ENCODE measurements around the gene DNMT1. TPM values are rescaled to one million over a fixed set of nuclear protein-coding genes. Genes with fewer than 3 reads are reported as not detected.

DNMT1 gene
- total RNA-seq, 1 experiment from 2014 or later, result 133 TPM

- Mint-ChIP-seq H3K4me1 (ENCODE audit: low read depth, unreplicated experiment) (no peaks in the 10 kb centered on the region), H3K36me3 (ENCODE audit: insufficient read depth, unreplicated experiment) (peaks cover 8% of the 10 kb centered on the region), H3K9me3 (ENCODE audit: low read depth, unreplicated experiment) (no peaks in the 10 kb centered on the region), H3K4me3 (ENCODE audit: low read depth, unreplicated experiment) (no peak overlapping the region), H3K27ac (ENCODE audit: unreplicated experiment) (no peak overlapping the region), H3K27me3 (ENCODE audit: unreplicated experiment) (no peaks in the 10 kb centered on the region)
- no peak for DNase-seq
- intact Hi-C loops (cut with micrococcal nuclease; ENCODE audit: unreplicated experiment), result no loop called here
- TF ChIP-seq, protein P1, sequence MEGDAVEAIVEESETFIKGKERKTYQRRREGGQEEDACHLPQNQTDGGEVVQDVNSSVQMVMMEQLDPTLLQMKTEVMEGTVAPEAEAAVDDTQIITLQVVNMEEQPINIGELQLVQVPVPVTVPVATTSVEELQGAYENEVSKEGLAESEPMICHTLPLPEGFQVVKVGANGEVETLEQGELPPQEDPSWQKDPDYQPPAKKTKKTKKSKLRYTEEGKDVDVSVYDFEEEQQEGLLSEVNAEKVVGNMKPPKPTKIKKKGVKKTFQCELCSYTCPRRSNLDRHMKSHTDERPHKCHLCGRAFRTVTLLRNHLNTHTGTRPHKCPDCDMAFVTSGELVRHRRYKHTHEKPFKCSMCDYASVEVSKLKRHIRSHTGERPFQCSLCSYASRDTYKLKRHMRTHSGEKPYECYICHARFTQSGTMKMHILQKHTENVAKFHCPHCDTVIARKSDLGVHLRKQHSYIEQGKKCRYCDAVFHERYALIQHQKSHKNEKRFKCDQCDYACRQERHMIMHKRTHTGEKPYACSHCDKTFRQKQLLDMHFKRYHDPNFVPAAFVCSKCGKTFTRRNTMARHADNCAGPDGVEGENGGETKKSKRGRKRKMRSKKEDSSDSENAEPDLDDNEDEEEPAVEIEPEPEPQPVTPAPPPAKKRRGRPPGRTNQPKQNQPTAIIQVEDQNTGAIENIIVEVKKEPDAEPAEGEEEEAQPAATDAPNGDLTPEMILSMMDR (IDR thresholded peaks at IDR 0.05; ENCODE audit: unreplicated experiment), result no peak
- BruUV-seq (replicated peaks), result no TSS peak
- CTCF ChIA-PET, result interaction anchor here (0.6 to 0.7 kb wide), 3 partner anchors 35 to 1062 kb away, joined by 4 to 8 read pairs (median 5); no protein-coding TSS in a partner anchor
Measured at GRCh38 chr19:10132905-10133304, 61.8 kb downstream of the DNMT1 start.

DNA sequence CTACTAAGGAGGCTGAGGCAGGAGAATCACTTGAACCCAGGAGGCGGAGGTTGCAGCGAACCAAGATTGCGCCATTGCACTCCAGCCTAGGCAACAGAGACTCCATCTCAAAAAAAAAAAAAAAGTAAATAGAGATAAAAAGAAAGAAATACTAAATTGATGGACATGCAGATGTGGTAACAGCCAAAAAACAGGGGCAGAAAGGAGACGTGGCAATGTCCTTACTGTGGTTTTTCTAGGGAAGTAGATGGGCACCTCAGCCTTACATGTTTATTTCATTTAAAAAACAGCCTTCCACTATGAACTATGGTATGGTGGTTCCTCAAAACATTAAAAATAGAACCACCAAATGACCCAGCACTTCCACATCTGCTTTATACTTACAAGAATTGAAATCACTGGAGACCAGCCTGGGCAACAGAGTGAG, 68.5 kb downstream of the DNMT1 start:
- TF ChIP-seq, protein P1 (IDR thresholded peaks at IDR 0.05; ENCODE audit: unreplicated experiment), result no peak
- CTCF ChIA-PET, result no interaction called here
- no TSS peak for BruUV-seq (replicated peaks)

DNA sequence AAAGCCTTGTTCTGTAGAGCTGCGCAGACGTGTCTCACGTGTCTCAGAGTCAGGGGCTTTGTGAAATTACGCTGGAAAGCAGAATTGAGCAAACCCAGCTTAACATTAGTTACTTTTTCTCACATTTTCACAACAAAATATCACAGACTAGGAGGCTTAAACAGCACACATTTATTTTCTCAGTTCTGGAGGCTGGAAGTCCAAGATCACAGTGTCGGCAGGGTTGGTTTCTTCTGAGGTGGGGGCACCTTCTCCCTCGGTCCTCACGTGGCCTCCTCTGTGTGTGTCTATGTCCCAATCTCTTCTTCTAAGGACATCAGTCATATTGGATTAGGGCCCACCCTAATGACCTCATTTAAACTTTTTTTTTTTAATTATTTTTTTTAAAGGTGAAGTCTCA, 70.3 kb downstream of the DNMT1 start:
- BruUV-seq (replicated peaks), result no TSS peak
- Mint-ChIP-seq H3K27ac (ENCODE audit: unreplicated experiment) (no peak overlapping the region), H3K36me3 (ENCODE audit: insufficient read depth, unreplicated experiment) (peaks cover 14% of the 10 kb centered on the region), H3K4me1 (ENCODE audit: low read depth, unreplicated experiment) (no peaks in the 10 kb centered on the region), H3K4me3 (ENCODE audit: low read depth, unreplicated experiment) (no peak overlapping the region), H3K27me3 (ENCODE audit: unreplicated experiment) (no peaks in the 10 kb centered on the region), H3K9me3 (ENCODE audit: low read depth, unreplicated experiment) (no peaks in the 10 kb centered on the region)
- intact Hi-C loops (cut with micrococcal nuclease; ENCODE audit: unreplicated experiment), result no loop called here
- TF ChIP-seq, protein P1 (IDR thresholded peaks at IDR 0.05; ENCODE audit: unreplicated experiment), result no peak
- CTCF ChIA-PET, result no interaction called here
- no peak for DNase-seq

More for the DNA sequence above, 68.5 kb downstream of the DNMT1 start:
- Mint-ChIP-seq H3K4me3 (ENCODE audit: low read depth, unreplicated experiment) (no peak overlapping the region), H3K9me3 (ENCODE audit: low read depth, unreplicated experiment) (no peaks in the 10 kb centered on the region), H3K27ac (ENCODE audit: unreplicated experiment) (no peak overlapping the region), H3K4me1 (ENCODE audit: low read depth, unreplicated experiment) (no peaks in the 10 kb centered on the region), H3K27me3 (ENCODE audit: unreplicated experiment) (no peaks in the 10 kb centered on the region), H3K36me3 (ENCODE audit: insufficient read depth, unreplicated experiment) (peaks cover 6% of the 10 kb centered on the region)
- DNase-seq, result no peak
- intact Hi-C loops (cut with micrococcal nuclease; ENCODE audit: unreplicated experiment), result no loop called here

GRCh38 chr19:10122045-10122444, 72.7 kb downstream of the DNMT1 start:
- Mint-ChIP-seq H3K4me1 (ENCODE audit: low read depth, unreplicated experiment) (no peaks in the 10 kb centered on the region), H3K4me3 (ENCODE audit: low read depth, unreplicated experiment) (no peak overlapping the region), H3K27ac (ENCODE audit: unreplicated experiment) (no peak overlapping the region), H3K9me3 (ENCODE audit: low read depth, unreplicated experiment) (no peaks in the 10 kb centered on the region), H3K27me3 (ENCODE audit: unreplicated experiment) (no peaks in the 10 kb centered on the region), H3K36me3 (ENCODE audit: insufficient read depth, unreplicated experiment) (peaks cover 36% of the 10 kb centered on the region)
- DNase-seq, result no peak
- BruUV-seq (replicated peaks), result no TSS peak
- TF ChIP-seq, protein P1 (IDR thresholded peaks at IDR 0.05; ENCODE audit: unreplicated experiment), result no peak
- CTCF ChIA-PET, result no interaction called here
- intact Hi-C loops (cut with micrococcal nuclease; ENCODE audit: unreplicated experiment), result no loop called here
